RWPE1 (cell line): ENCODE data around the gene DSC3.

Experiments used
- CTCF ChIA-PET: fragments of 350-600 bp; sonication (Branson Sonifier 250); formaldehyde crosslinking; extraction: SDS; loops from one replicate; lab custom pipeline; 2021; lab: Yijun Ruan, JAX
- POLR2A ChIA-PET: fragments of 400-600 bp; formaldehyde crosslinking; extraction: SDS; loops from one replicate; lab custom pipeline; 2020; ENCODE audit warnings: antibody characterized with exemption; ENCODE audit not compliant: low non-redundant PET; lab: Yijun Ruan, JAX
- DNase-seq: peaks from one replicate; pipeline ENCODE4 v3.0.0; 2012; ENCODE audit warnings: low spot score
- H3K27ac ChIP-seq: fragments of 450-650 bp; 2 replicates; pipeline ENCODE4 v1.5.1; 2017
- TF ChIP-seq, protein P1 (sequence below): fragments of 450-650 bp; conservative IDR thresholded peaks from 2 replicates; pipeline ENCODE4 v1.5.1; 2017; ENCODE audit warnings: low read depth, mild to moderate bottlenecking

The DSC3 gene

GRCh38 chr18:31070206-31070605 lies 27.7 kb upstream of the DSC3 start:
- ChIA-PET POLR2A (no interaction called here), CTCF (no interaction called here)
- TF ChIP-seq, protein P1, sequence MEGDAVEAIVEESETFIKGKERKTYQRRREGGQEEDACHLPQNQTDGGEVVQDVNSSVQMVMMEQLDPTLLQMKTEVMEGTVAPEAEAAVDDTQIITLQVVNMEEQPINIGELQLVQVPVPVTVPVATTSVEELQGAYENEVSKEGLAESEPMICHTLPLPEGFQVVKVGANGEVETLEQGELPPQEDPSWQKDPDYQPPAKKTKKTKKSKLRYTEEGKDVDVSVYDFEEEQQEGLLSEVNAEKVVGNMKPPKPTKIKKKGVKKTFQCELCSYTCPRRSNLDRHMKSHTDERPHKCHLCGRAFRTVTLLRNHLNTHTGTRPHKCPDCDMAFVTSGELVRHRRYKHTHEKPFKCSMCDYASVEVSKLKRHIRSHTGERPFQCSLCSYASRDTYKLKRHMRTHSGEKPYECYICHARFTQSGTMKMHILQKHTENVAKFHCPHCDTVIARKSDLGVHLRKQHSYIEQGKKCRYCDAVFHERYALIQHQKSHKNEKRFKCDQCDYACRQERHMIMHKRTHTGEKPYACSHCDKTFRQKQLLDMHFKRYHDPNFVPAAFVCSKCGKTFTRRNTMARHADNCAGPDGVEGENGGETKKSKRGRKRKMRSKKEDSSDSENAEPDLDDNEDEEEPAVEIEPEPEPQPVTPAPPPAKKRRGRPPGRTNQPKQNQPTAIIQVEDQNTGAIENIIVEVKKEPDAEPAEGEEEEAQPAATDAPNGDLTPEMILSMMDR = no peak
- no peak for DNase-seq
- H3K27ac ChIP-seq = no peak overlapping the region

- H3K27ac ChIP-seq = no peak overlapping the region
- CTCF ChIA-PET = no interaction called here
- POLR2A ChIA-PET = no interaction called here
- DNase-seq = no peak
- TF ChIP-seq, protein P1 = no peak
These were observed 23.7 kb upstream of the DSC3 start for GRCh38 chr18:31066266-31066665.

GRCh38 chr18:31065036-31065773 lies 22.7 kb upstream of the DSC3 start:
- CTCF ChIA-PET = no interaction called here
- POLR2A ChIA-PET = no interaction called here
- TF ChIP-seq, protein P1 = no peak

DNA sequence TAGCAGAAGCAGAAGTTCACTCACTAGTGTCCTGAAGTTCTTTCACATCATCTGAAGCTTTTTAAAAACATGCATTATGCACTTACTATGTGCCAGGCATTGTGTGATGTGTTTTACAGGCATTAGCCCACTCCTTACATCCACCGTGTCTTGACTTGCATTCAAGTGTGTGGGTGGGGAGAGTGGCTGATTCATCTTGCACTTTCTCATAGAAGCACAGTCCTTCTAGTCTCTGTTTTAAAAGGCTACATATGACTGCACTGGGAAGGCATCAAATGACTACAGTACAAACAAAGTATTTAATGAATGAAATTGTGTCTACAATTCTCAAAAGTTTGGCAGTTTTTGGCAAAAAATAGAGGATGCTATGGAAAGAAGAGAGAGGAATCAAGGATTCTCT lies 21.6 kb upstream of the DSC3 start:
- ChIA-PET POLR2A (no interaction called here), CTCF (no interaction called here)
- no peak overlapping the region for H3K27ac ChIP-seq
- TF ChIP-seq, protein P1 = no peak
- peak; percentile 14 for DNase-seq

More at GRCh38 chr18:31065036-31065773, 22.7 kb upstream of the DSC3 start:
- H3K27ac ChIP-seq = no peak overlapping the region
- DNase-seq = no peak

DNA sequence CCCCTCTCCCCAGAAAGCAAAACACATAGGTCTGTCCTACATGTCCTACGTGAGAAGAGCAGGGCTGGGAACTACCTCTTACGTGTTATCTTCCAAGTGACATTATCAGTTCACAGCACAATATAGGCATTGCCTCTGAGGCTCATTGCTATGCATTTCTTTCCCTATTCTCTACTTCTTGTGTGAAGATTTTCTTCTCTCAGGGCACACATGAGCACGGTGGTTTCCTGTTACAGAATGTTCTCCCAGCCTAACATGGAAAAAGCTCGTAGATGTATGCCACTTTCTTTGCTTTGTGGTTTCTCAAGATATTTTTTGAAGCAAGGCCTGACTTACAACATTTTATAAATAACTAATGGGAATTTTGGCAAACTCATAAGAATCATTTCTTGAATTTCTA lies 19.4 kb upstream of the DSC3 start:
- ChIA-PET POLR2A (interaction anchor here (1.1 kb wide), 1 partner anchor 19 kb away, joined by 3 read pairs; the partner anchor contains the start of gene DSC3), CTCF (no interaction called here)
- TF ChIP-seq, protein P1 = no peak
- no peak overlapping the region for H3K27ac ChIP-seq
- DNase-seq = no peak

DNA sequence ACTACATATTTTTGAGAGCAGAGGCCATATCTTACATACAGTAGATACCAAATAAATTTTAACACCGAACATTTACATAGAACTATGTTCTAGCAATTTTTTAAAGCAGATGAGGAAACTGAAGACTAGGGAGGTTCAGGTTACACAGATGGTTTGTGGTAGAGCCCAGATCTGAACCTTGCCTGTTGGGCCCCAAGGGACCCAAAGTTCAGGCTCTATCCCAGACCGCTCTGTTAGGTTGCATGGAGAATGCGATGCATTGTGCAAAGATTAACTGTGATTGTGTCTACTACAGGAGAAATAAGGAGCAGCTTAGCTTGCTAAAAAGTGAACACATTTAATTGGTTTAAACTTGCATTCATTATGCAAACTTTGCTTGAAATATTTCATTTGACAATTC lies 16.4 kb upstream of the DSC3 start:
- ChIA-PET POLR2A (no interaction called here), CTCF (no interaction called here)
- TF ChIP-seq, protein P1 = no peak

More for the DNA sequence above, 16.4 kb upstream of the DSC3 start:
- H3K27ac ChIP-seq = no peak overlapping the region
- DNase-seq = no peak
